Measurements from ENCODE around the gene FLT4. TPM values are rescaled to one million over a fixed set of nuclear protein-coding genes. Genes with fewer than 3 reads are reported as not detected.

FLT4 gene
- total RNA-seq, 6 experiments from 2014 or later = not detected

DNA sequence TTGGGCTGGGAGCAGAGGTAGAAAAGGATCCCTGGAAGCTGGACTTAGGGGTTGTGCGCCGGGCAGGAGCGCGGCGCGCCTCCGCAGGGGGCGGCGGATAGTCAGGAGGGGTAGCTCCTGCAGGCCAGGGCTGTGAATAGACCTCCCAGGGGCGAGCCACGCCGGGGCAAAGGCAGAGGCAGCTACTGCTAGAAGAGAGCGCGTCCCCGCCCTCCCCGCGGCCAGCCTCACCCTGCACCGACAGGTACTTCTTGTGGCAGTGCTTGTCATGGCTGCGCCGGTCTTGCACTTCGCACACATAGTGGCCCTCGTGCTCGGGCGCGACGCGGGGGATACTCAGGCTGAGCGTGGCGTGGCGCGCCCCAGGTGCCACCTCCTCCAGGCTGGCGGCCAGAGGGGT is 28.1 kb downstream of the FLT4 start:
- no peak for DNase-seq
- Mint-ChIP-seq H3K9me3 (peaks cover 27% of the 10 kb centered on the region), H3K27ac (no peak overlapping the region), H3K27me3 (ENCODE audit: insufficient read depth) (peaks cover 6% of the 10 kb centered on the region; the same call in 1 of the 2 replicates), H3K4me3 (no peak overlapping the region), H3K4me1 (ENCODE audit: low read depth) (no peaks in the 10 kb centered on the region), H3K36me3 (ENCODE audit: low read depth) (no peaks in the 10 kb centered on the region)
- TF ChIP-seq, protein P1, sequence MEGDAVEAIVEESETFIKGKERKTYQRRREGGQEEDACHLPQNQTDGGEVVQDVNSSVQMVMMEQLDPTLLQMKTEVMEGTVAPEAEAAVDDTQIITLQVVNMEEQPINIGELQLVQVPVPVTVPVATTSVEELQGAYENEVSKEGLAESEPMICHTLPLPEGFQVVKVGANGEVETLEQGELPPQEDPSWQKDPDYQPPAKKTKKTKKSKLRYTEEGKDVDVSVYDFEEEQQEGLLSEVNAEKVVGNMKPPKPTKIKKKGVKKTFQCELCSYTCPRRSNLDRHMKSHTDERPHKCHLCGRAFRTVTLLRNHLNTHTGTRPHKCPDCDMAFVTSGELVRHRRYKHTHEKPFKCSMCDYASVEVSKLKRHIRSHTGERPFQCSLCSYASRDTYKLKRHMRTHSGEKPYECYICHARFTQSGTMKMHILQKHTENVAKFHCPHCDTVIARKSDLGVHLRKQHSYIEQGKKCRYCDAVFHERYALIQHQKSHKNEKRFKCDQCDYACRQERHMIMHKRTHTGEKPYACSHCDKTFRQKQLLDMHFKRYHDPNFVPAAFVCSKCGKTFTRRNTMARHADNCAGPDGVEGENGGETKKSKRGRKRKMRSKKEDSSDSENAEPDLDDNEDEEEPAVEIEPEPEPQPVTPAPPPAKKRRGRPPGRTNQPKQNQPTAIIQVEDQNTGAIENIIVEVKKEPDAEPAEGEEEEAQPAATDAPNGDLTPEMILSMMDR (IDR thresholded peaks at IDR 0.05) = no peak

DNA sequence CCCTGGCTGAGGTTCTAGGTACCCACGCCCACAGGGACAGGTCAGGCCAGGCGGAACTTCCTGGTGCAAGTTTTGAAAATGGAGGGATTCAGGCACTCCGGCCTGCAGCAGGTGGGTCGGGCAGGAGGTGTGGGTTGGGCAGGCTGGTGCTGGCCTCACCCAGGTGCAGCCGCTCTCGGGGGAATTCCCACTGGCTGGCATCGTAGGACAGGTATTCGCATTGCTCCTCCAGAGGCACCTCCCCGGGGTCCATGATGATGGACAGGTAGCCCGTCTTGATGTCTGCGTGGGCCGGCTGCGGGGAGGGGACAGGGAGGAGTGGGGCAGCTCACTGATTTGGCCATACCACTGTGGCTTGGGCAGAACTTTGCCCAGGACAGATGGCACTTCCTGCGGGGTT is 29.4 kb downstream of the FLT4 start:
- H3K27me3 Mint-ChIP-seq (ENCODE audit: insufficient read depth) = peaks cover 3% of the 10 kb centered on the region; the same call in 1 of the 2 replicates

DNA sequence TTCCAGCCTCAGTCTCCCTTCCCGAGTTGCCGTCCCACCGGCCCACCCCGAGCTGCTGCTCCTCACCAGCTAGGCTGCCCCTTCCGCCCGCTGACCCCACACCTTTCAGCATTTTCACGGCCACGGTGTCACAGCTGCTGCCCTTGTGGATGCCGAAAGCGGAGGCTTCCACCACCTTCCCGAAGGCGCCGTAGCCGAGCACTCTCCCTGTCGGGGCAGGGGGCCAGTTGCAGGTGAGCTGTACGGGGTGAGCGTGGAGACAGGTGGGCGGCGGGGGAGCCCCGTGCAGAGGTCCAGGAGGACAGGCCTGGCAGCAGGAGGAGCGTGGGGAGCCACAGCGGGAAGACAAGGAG is 29.9 kb downstream of the FLT4 start:
- no peak for DNase-seq
- no peak overlapping the region for H3K27ac Mint-ChIP-seq
- H3K36me3 Mint-ChIP-seq (ENCODE audit: low read depth) = no peaks in the 10 kb centered on the region
- H3K4me3 Mint-ChIP-seq = no peak overlapping the region
- no peaks in the 10 kb centered on the region for H3K4me1 Mint-ChIP-seq (ENCODE audit: low read depth)
- H3K9me3 Mint-ChIP-seq = peaks cover 29% of the 10 kb centered on the region
- peaks cover 3% of the 10 kb centered on the region; the same call in 1 of the 2 replicates for H3K27me3 Mint-ChIP-seq (ENCODE audit: insufficient read depth)
- TF ChIP-seq, protein P1 (IDR thresholded peaks at IDR 0.05) = no peak

More for the DNA sequence above, 29.4 kb downstream of the FLT4 start:
- no peaks in the 10 kb centered on the region for H3K36me3 Mint-ChIP-seq (ENCODE audit: low read depth)
- no peaks in the 10 kb centered on the region for H3K4me1 Mint-ChIP-seq (ENCODE audit: low read depth)
- H3K27ac Mint-ChIP-seq = no peak overlapping the region
- TF ChIP-seq, protein P1 (IDR thresholded peaks at IDR 0.05) = no peak
- peaks cover 26% of the 10 kb centered on the region for H3K9me3 Mint-ChIP-seq
- DNase-seq = no peak
- no peak overlapping the region for H3K4me3 Mint-ChIP-seq

DNA sequence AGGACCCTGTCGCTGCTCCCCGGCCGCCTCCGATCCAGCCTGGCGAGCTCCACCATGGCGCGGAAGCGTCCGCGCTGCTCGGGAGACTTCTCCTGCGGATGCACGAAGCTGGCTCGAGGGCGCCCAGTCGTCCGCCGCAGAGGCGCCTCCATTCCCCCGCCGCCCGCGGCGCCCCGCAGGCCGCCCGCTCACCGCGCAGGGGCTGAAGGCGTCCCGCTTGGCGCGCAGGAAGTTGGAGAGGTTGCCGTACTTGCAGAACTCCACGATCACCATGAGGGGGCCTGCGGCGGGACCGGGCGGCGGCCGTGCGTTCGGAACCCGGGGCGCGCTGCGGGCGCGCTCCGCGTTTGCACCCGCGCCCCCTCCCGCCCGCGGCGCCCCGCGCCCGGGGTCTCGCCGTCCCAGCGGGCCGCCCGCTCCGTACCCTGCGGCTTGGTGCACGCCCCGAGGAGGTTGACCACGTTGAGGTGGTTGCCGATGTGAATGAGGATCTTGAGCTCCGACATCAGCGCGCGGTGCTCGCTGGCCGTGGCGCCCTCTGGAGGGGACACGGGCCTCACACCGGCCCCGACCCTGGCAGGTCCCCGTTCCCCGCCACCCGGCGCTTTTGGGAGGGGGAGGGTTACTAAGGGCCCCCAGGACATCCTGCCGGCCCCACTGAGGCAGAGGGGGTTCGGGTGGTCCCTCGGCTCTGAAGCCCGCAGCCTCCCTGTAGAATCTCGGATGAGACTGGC is 30.4 kb downstream of the FLT4 start:
- no peak for DNase-seq
- no peaks in the 10 kb centered on the region for H3K4me1 Mint-ChIP-seq (ENCODE audit: low read depth)
- H3K4me3 Mint-ChIP-seq = no peak overlapping the region
- TF ChIP-seq, protein P1 (IDR thresholded peaks at IDR 0.05) = no peak
- H3K27ac Mint-ChIP-seq = no peak overlapping the region
- H3K36me3 Mint-ChIP-seq (ENCODE audit: low read depth) = no peaks in the 10 kb centered on the region
- H3K27me3 Mint-ChIP-seq (ENCODE audit: insufficient read depth) = peaks cover 3% of the 10 kb centered on the region; the same call in 1 of the 2 replicates
- H3K9me3 Mint-ChIP-seq = peaks cover 35% of the 10 kb centered on the region

DNA sequence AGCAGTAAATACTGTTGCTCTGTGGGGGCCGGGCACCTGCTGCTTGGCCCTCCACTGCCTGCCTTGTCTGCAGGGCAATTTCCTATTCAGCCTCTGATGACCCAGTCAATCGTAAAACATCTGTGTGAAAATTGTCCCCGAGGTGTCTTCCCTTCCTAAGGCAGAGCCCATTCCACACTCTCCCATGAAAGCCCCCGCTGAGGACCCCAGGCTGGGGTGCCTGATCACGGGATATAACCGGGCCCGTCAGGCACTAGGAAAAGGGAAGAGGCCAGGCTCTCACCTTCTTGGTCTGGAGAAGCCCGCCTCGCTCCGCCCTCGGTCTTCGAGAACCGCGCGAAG is 30.9 kb downstream of the FLT4 start:
- TF ChIP-seq, protein P1 (IDR thresholded peaks at IDR 0.05) = no peak
- Mint-ChIP-seq H3K9me3 (peaks cover 32% of the 10 kb centered on the region), H3K4me3 (no peak overlapping the region), H3K27ac (no peak overlapping the region), H3K27me3 (ENCODE audit: insufficient read depth) (peaks cover 5% of the 10 kb centered on the region), H3K4me1 (ENCODE audit: low read depth) (no peaks in the 10 kb centered on the region), H3K36me3 (ENCODE audit: low read depth) (no peaks in the 10 kb centered on the region)
- DNase-seq = no peak
